ENCODE measurements around the gene NUP107. TPM values are rescaled to one million over a fixed set of nuclear protein-coding genes. Genes with fewer than 3 reads are reported as not detected.

The NUP107 gene
- total RNA-seq, 2 donors from 2014 or later, result 31.2 to 33.8 TPM

- no peak for DNase-seq (ENCODE audit: low spot score)
- intact Hi-C loops (cut with DNase I), result no loop called here
These were observed 12.7 kb downstream of the NUP107 start for GRCh38 chr12:68699486-68699885.

- intact Hi-C loops (cut with DNase I), result no loop called here
- no peak for DNase-seq (ENCODE audit: low spot score)
These were observed 41.0 kb downstream of the NUP107 start for GRCh38 chr12:68727776-68728175.

DNA sequence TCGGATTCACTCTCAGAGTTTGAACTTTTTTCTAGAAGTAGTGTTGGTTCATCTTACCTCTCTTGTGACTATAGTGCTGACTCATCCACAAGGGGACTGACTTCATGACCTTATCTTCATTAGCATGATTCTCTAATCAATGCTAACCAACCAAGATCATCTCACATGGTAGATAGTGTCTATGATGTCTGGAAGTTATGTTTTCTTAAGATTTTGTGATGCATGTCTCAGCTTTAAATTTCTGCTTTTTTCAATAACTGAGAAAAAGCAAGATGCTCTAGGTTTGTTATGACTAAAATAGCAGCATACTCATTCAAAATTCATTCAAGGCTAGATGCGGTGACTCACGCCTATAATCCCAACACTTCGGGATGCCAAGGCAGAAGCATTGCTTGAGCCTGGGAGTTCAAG lies 46.9 kb downstream of the NUP107 start:
- no peak for DNase-seq (ENCODE audit: low spot score)
- intact Hi-C loops (cut with DNase I), result no loop called here

DNA sequence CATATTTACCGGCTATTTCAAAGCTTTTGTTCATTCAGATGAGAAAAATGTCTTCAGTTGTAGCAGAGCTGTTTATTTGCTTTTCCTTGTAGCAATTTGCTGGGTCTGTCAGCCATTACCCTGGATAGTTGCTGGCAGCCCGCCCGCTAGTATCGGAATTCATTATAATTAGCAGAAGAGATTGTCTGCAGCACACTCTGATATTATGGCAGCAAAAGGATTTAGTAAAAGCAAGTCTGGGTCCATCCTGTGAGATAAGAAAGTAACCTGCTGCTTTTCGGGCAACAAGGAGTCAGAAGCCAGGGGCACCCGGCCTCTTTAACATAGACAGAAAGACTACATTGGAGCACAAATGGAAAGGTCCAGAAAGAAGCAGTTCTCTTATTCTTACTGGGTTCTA lies 53.1 kb downstream of the NUP107 start:
- intact Hi-C loops (cut with DNase I), result no loop called here
- no peak for DNase-seq (ENCODE audit: low spot score)

- no peak for DNase-seq (ENCODE audit: low spot score)
- intact Hi-C loops (cut with DNase I), result no loop called here
These were observed 56.6 kb downstream of the NUP107 start for GRCh38 chr12:68743356-68743755.

- intact Hi-C loops (cut with DNase I), result loop anchor here in 1 of 2 donors (5.0 kb wide), 1 partner anchor 62 kb away; the partner anchor contains the start of gene MDM2
- DNase-seq (ENCODE audit: low spot score), result no peak
These were observed 58.7 kb downstream of the NUP107 start for GRCh38 chr12:68745376-68745903.

- intact Hi-C loops (cut with DNase I), result loop anchor here in 1 of 2 donors (5.0 kb wide), 1 partner anchor 61 kb away; the partner anchor contains the start of gene MDM2
- peak; percentile 98 for DNase-seq (ENCODE audit: low spot score)
These were observed 59.3 kb downstream of the NUP107 start, which contains the start of gene SLC35E3 for GRCh38 chr12:68745904-68746571. Gene SLC35E3, plus strand, starts transcription at chr12:68746176. Its CDS starts 202 bp downstream, at chr12:68746378.

GRCh38 chr12:68746572-68747180 lies 59.9 kb downstream of the NUP107 start:
- intact Hi-C loops (cut with DNase I), result loop anchor here in 1 of 2 donors (5.0 kb wide), 1 partner anchor 61 kb away; the partner anchor contains the start of gene MDM2
- DNase-seq (ENCODE audit: low spot score), result peak; percentile 90

- intact Hi-C loops (cut with DNase I), result loop anchor here in 1 of 2 donors (5.0 kb wide), 1 partner anchor 58 kb away; the partner anchor contains the start of gene MDM2
- DNase-seq (ENCODE audit: low spot score), result no peak
These were observed 62.7 kb downstream of the NUP107 start for GRCh38 chr12:68749443-68749842.

DNA sequence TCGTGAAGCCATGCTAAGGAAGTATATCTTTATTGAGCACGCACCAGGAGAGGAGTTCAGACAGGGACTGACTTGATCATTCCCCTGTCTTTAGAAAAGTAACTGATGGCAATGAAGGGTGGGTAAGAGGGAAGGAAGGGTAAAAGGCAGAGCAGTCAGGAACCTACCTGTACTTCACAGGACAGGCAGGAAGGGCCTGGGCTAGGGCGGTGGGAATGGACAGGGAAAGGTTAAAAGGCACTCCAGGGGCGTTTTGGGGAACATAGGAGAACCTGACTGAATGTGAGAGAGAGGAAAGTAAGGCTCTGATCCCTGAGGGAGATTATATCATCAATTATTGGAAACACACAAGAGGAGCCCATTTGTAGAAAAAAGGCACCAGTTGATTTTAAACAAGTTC lies 63.1 kb downstream of the NUP107 start:
- intact Hi-C loops (cut with DNase I), result loop anchor here in 1 of 2 donors (5.0 kb wide), 1 partner anchor 57 kb away; the partner anchor contains the start of gene MDM2
- DNase-seq (ENCODE audit: low spot score), result no peak

DNA sequence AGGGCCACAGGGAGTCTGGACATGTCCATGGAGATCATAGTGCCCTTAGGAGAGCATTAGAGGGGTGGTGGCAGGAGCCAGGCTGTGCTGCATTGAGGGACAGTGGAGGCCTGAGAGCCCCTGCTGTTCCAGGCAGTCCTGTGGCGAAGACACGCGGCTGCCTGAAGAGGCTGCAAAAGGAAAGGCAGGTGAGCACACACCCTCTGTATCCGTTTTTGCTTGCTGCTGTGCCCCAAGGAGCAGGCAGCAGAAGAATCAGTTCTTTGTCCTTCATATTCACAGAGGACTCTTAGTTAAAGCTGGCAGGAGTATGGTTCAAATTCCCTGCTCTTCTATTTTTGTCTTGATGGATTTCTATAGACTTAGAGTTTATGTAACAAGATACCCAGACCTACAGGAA lies 63.7 kb downstream of the NUP107 start:
- no peak for DNase-seq (ENCODE audit: low spot score)
- intact Hi-C loops (cut with DNase I), result no loop called here

DNA sequence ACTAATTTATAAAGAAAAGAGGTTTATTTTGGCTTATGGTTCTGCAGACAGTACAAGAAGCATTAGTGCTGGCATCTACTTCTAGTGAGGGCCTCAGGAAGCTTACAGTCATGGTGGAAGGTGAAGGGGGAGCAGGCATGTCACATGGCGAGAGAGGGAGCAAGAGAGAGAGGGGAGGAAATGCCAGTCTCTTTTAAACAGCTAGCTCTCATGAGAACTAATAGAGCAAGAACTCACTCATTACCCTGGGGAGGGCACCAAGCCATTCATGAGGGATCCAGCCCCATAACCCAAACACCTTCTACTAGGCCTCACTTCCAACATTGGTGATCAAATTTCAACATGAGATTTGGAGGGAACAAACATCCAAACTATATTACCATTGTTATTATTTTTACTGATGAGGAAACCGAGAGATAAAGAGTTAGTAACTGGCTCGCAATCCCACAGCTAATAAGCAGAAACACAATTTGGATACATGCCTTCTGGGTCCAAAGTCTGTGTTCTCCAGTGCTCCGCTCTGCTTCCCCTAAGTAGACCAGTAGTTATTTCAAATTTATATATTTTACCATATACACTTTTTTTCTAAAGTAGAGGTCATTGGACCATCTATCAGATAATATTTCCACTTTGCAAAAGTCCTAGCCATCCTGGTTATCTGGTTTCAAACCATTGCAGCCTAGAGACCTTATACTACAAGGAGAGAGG lies 68.9 kb downstream of the NUP107 start:
- intact Hi-C loops (cut with DNase I), result no loop called here
- no peak for DNase-seq (ENCODE audit: low spot score)

DNA sequence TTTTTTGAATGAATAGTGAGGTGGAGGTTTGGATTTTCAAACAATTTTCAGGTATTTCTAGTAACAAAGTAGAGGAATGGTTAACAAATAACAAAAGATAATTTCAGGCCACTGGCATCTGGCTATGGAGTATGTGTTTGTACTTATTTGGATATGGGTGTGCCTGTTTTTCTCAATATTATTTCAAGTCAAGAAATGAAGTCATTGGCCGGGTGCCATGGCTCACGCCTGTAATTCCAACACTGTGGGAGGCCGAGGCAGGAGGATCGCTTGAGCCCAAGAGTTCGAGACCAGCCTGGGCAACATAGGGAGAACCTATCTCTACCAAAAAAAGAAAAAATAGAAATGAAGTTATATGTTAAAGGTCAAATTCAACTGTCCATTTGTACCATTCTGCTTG lies 73.1 kb downstream of the NUP107 start:
- DNase-seq (ENCODE audit: low spot score), result no peak
- intact Hi-C loops (cut with DNase I), result no loop called here

DNA sequence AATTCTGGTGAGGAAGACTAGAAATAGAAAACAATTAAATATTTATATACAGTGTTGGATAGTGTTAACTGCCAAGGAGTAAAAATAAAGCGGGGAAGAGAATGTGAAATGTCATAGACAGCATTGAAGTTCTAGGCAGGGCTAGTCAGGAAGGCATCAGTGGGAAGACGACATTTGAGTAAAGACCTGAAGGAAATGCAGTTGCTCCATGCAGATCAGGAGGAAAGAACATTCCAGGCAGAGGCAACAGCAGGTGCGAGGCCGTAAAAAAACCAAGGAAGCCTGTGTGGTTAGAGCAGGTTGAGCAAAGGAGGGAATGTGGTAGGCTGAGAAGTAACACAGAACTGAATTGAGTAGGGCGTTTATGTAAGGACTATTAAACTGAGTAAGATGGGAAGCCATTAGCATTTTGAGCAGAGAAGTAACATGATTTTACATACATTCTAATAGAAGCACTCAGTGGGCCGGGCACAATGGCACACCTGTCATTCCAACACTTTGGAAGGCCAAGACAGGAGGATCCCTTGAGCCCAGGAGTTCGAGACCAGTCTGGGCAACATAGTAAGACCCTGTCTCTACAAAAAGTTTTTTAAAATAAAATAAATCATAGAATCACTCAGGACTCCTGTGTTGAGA lies 74.1 kb downstream of the NUP107 start:
- intact Hi-C loops (cut with DNase I), result no loop called here
- no peak for DNase-seq (ENCODE audit: low spot score)

GRCh38 chr12:68761442-68761812 lies 74.6 kb downstream of the NUP107 start:
- intact Hi-C loops (cut with DNase I), result no loop called here
- DNase-seq (ENCODE audit: low spot score), result no peak

DNA sequence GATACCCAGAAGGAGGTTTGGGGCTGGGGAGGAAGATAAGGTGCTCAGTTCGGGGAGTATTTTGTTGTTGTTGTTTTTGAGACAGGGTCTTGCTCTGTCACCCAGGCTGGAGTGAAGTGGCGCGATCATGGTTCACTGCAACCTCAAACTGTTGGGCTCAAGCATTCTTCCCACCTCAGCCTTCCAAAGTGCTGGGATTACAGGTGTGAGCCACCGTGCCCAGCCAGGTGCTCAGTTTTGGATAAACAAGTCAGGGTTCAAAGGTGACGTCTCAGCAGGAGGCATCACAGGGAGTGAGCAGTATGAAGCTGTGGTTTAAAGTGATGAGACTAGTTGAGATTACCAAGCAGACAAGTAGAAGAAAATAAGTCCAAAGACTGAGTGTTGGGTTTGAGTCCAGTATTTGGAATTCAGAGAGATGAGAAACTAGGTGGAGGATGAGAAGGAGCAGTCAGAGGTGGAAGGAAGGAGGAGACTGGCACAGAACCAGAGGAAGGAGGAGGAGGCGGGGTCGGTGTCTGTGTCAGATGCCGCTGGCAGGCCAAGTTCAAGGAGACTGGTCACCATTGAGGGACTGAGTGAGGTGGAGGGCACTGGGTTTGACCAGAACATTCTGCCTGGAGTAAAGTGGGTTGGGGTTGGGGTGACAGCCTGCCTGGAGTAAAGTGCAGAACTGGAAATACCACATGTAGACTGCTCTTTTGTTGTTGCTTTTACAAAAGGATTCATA lies 75.3 kb downstream of the NUP107 start:
- intact Hi-C loops (cut with DNase I), result no loop called here
- no peak for DNase-seq (ENCODE audit: low spot score)

DNA sequence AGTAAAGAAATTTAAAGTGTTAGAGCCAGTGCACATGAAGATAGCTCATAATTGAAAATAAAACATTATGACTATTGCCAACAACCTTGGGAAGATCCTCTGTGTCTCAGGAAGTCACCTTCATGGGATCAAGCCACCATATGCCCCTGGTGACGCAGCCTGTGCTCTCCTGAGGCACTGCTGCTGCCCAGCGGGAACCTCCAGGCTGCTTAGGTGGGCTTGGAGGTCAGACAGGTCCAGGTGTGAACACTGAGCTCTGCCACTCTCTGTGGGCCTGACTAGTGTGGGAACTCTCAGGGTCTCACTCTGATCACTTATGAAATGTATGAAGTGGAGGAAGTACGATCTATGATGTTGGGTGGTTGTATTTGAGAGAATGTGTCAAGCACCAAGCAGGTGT lies 75.9 kb downstream of the NUP107 start:
- DNase-seq (ENCODE audit: low spot score), result no peak
- intact Hi-C loops (cut with DNase I), result no loop called here

DNA sequence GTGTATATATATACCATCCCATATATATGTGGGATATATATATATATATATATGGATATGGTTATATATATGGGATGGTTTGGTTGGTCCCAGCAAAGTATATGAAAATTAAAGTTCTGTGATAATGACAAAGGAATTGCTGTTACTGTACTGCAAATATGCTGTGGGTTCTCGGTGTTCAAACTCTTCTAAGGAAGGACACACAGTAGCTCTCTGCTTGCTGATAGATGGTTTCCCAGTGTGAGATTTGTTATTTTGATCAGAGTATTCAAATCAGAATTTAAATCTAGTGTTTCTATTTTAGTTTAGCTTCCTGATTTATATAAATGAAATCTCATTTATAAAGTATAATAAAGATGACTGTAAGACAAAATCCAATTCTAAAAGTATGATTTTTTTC lies 78.9 kb downstream of the NUP107 start:
- intact Hi-C loops (cut with DNase I), result no loop called here
- no peak for DNase-seq (ENCODE audit: low spot score)

- no peak for DNase-seq (ENCODE audit: low spot score)
- intact Hi-C loops (cut with DNase I), result no loop called here
These were observed 79.9 kb downstream of the NUP107 start for GRCh38 chr12:68766646-68767045.
